ENCODE data around the gene CTIF.

Gene CTIF

DNA sequence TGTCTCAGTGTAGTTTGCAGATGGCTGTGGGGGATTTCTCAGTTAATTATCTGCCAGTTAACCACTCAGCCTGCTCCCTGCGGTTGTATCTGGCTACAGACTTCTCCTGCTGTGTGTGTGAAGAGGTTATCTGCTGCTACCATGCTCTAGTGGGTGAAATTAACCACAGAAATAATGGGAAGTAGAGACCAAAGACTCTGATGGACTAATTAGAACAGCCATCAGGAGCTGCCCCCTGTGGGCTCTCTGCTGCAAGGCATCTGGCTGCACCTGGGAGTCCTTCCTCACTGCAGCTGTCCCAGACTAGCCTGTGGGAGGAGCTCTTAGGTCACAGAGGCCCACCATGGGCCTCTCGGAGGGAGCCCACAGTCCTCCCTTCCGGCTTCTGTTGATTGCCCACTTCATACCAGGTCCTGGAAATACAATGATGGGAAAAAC is 66.6 kb downstream of the CTIF start:
- DNase-seq: peak; percentile 61

- DNase-seq: no peak
Observed at GRCh38 chr18:48607056-48607984, 68.5 kb downstream of the CTIF start.

GRCh38 chr18:48608581-48608980 is 69.8 kb downstream of the CTIF start:
- DNase-seq: no peak

- no peak for DNase-seq
Observed at GRCh38 chr18:48609114-48609513, 70.3 kb downstream of the CTIF start.

DNA sequence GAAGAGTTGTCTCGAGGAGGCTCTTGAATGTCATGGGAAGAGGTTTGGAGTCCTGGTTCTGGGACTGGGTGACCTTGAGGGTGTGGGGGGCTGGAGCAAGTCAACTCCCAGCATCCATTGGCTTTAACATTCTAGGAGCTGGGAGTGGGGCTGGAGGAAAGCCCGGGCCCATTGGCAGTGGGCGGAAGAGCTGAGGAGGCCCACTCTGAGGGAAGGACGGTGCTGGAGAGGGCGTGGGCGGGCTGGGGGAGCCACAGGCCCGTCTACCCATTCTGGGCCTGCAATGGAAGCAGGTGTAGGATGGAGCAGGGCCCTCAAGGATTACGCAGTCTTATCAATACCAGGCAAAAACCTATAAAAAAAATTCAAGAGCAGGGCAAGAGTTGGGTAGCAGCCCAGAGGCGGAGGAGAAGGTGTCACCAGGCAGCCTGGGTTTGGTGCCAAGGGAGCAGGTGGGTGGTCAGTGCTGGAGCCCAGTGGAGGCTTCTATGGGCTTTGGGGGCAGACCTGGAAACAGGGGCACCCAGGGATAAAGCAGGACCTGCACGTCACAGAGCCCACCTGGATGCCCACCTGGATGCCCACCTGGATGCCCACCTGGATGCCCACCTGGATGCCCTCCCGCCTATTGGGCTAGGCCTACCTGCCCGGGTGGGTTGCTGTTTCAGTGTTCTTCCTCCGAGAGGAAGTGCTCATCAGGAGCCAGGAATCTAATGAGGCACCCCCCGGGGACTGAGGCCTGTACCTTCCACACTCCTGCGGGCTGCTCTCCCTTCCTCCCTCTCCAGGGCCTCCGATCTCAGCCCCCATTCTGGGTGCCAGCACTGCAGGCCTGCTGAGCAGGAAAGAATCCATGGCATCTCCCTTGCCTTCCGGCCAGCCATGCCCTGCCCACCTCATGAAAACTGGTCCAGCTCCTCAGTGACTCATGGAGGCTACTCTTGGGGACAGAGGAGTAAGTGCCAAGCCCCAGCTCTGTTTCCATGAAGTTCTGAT is 71.3 kb downstream of the CTIF start:
- no peak for DNase-seq

GRCh38 chr18:48611203-48611602 is 72.4 kb downstream of the CTIF start:
- no peak for DNase-seq

DNA sequence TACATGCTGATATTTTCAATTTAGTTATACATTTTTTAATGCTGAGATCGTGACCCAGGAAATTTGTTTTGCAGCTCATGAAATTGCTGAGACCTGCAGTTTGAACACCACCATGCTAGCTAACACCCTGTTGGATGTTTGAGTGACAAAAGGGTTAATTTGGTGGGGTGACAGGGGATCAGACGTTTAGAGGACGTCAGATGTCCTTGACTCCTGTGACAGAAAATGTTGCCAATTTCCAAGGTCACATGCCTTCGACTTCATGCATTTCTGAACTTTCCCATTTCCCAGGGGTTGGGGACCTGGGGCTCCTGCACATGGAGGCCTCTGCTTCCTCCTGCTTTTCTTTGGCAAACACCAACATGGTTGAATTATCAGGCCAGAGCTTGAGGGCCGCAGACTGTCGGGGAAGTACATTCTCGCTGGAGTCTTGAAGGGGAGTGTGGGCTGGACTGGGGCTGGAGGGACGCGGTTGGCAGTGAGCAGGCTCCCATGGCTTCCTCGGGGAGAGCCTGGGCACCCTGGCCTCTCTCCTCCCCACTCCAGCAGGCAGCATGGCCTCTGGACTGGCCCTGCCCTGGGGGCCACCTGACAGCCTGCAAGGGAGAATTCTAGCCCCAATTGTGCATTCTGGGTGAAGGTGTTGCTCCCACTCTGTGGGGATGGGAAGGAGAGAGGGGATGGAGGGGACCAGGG is 73.1 kb downstream of the CTIF start:
- DNase-seq: no peak

DNA sequence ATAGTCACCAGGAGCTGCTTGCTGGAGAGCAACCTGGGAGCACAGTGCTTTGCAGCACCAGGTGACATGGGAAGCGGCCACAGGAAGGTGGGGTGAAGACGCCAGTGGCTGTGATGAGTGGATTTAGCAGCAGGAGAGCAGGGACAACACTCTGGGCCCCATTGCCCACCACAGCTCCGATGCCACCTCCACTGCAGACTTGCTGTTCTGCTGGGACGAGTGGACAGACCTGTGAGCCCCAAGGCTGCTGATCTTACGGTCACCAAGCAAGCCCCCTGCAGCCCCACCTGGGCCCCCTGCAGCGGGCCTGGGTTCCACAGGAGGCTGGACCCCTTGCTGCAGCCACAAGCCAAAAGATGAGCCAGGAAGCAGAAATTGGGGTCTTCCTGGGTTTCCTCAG is 73.7 kb downstream of the CTIF start:
- DNase-seq: no peak

- no peak for DNase-seq
Observed at GRCh38 chr18:48612917-48613316, 74.1 kb downstream of the CTIF start.

DNA sequence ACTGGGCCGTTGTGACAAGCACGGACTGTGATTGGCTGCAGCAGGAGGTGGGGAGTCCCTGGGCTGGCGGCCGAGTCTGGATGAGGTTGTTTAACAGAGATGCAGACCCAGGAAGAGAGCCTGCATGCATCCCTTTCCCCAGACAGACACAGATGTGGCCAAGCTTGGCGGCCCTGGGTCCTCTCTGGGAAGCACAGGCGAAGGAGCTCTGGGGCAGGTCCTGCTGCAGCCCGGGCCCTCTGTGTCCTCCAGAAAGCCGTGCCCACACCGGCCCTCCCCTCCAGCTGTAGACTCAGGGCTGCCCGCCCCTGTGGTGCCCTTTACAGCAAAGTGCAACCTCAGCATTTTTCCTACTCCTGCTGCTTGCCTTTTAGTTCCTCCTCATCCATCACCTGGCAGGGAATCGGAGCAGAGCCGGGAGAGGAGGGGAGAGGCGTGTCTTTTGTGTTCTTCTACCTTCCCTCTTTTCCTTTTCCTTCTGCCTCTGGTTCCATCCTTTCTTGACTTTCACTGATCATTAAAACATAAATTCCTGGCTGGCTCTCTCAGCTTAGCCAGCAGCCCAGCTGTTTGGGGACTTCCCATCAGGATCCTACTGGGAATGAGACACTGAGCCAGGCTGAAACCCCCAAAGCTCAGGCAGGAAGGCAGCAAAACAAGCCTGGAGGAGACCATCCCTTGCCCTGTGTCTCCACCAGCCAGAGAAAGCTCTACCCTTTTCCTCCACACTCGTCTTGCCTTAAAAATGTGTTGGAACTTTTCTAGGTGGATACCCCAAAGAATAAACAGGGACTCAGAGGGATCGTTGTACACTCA is 75.0 kb downstream of the CTIF start:
- DNase-seq: peak; percentile 61

GRCh38 chr18:48615566-48616401 is 77.0 kb downstream of the CTIF start:
- no peak for DNase-seq

DNA sequence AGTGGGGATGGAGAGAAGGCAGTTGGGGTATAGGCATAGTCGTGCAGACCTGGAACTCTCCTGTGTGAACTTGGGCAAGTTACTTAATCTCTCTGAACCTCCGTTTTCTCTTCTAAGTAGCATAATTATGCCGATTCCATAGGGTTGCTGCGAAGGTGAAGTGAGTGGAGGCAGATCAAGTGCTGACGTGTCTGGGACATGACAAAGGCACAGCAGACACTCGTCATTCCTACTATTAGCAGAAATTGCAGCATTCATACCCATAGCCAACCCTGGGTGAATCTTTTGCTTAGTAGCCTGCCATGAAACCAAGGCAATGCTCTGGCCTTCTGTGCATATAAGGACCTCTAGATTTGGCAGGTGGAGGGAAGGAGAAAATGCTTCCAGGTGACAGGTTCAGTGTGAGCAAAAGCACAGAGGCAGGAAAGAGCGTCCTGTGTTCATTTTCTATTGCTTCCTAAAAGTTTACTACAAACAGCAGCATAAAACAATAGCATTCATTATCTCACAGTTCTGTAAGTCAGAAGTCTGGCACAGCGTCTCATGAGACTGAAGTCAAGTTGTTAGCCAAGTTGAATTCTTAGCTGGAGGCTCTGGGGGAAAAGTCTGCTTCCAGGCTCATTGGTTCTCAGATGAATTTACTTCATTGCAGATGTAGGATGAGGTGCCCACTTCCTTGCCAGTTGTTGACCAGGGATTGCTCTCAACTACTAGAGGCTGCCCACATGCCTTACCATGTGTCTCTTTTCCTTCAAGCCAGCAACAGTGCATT is 77.8 kb downstream of the CTIF start:
- DNase-seq: no peak

- DNase-seq: no peak
Observed at GRCh38 chr18:48617844-48618497, 79.1 kb downstream of the CTIF start.

DNA sequence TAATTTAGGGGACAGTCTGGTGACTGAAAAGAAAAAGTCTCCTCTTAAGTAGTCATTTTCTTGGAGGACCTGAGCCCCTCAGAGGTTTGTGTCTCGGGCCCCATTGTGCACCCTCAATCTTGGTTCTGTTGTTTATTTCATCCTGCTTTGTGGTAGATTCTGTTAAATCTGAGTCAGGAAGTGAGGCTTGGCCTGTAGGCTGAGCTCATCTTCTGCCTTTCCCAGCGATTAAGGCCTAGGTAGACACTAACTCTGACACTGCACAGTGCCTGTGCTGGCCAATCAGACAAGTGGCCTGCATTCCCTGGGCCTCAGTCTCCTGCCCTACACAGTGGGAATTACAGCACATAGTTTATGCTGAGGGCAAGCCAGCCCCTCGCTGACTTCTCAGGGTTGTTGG is 80.2 kb downstream of the CTIF start:
- no peak for DNase-seq

DNA sequence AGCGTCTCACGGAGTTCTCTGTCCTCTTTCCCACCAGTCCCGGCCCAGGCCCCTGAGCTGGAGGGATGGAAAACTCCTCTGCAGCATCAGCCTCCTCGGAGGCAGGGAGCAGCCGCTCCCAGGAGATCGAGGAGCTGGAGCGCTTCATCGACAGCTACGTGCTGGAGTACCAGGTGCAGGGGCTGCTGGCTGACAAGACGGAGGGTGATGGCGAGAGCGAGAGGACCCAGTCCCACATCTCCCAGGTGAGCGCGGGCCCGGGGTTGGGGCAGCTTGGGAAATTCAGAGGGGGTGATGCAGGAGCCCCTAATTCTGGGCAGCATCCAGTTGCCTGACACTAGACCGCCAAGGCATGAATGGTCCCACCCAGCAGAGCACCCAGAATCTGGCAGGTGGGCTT is 80.7 kb downstream of the CTIF start:
- no peak for DNase-seq

- no peak for DNase-seq
Observed at GRCh38 chr18:48620071-48620470, 81.2 kb downstream of the CTIF start.

DNA sequence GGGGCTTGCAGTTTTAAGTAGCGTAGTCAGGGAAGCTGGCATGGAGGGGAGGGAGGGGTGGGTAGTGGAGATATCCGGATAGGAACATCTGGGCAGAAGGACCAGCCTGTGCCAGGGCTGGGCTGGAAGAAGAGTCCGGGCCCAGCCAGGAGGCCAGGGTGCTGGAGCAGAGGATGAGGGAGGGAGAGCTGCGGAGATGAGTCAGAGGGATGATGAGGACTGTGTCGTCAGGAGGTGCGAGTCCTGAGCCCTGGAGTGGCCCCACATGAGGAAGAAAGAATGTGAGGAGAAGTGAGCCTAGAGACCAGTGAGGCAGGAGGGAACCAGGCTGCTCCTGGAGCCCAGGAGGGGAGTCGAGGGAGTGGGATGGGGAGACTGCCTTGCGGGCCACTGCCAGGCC is 82.4 kb downstream of the CTIF start:
- DNase-seq: no peak

GRCh38 chr18:48621815-48622555 is 83.2 kb downstream of the CTIF start:
- DNase-seq: no peak

DNA sequence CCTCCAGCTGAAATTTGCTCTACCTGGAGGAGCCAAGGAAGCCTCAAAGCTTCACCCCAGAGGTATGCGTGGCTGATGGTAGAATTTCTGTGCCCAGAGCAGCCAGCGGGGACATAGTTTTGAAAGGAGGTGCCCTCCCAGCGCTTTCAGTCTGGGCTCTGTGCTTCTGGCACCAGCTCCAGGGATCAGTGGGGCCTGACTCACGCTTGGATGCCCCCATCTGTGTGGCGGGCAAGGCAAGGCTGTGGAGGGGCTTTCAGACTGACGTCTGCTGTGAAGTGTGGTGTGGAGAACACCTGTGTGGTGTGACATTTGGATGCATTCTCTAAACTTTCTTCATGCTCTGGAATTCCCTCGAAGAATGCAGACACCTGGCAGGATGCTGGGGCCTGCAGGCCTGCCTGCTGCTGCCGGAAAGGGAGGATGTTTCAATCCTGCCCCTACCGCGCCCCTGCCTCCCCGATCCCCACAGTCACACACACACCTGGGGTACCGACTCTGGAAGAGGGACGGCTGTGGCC is 84.1 kb downstream of the CTIF start:
- no peak for DNase-seq

Data from retina (tissue), 1 donor.